ENCODE data around the gene CHEK1. TPM values are rescaled to one million over a fixed set of nuclear protein-coding genes. Genes with fewer than 3 reads are reported as not detected.

The CHEK1 gene
- total RNA-seq (2012; rRNA removed) (22.6 and 30.3 TPM in 2 replicates), polyA plus RNA-seq (2012; rRNA removed) (15.9 and 16.0 TPM in 2 replicates), Bru-seq, nascent RNA (percentile 67 among the genes with signal in this experiment), BruChase-seq, experiment 1, labeled RNA remaining after a 6-hour chase (percentile 61 among the genes with signal in this experiment), BruChase-seq, experiment 2, labeled RNA remaining after a 2-hour chase (percentile 66 among the genes with signal in this experiment)
- 2.7 and 6.0 TPM in 2 replicates for polyA plus RNA-seq (2012; cell fraction: cytosol; rRNA removed)
- polyA plus RNA-seq (2012; cell fraction: nucleus; rRNA removed; ENCODE audit: low replicate concordance) = 3.2 and 9.7 TPM in 2 replicates
- long read RNA-seq, partial matches to known transcripts = 1 of 2 reads
- long read RNA-seq, other reads (novel, unspliced or antisense) = 1 of 2 reads

- Histone ChIP-seq H3K18ac (ENCODE audit: low read depth, low read length) (peak within 1 kb of the TSS; percentile 90), H3K27me3 (ENCODE audit: control insufficient read depth, insufficient read depth, low read length) (no peaks in the 10 kb centered on the region), H3K36me3 (ENCODE audit: control insufficient read depth, insufficient read depth, low read length) (peaks cover 7% of the 10 kb centered on the region), H3K9ac (ENCODE audit: low read depth, low read length) (peak within 1 kb of the TSS; percentile 92), H3K56ac (ENCODE audit: extremely low read depth, insufficient read depth, low read length) (peak within 1 kb of the TSS; percentile 96), H3K27ac (ENCODE audit: insufficient read depth, low read length) (peak within 1 kb of the TSS; percentile 95), H2BK120ac (ENCODE audit: low read depth, low read length) (peak within 1 kb of the TSS; percentile 94), H3K4me3 (ENCODE audit: insufficient read depth, low read depth, low read length) (peak within 1 kb of the TSS; percentile 72), H3K4me2 (ENCODE audit: low read depth, low read length) (peak within 1 kb of the TSS; percentile 95), H4K8ac (ENCODE audit: low read depth in 2 of 2, low read length in 2 of 2) (peak within 1 kb of the TSS; percentile 91 to 99), H4K20me1 (ENCODE audit: insufficient read depth, low read length) (no peaks in the 10 kb centered on the region), H3K14ac (replicated peaks; ENCODE audit: low read depth, low read length) (peak within 1 kb of the TSS; percentile 99), H2AK9ac (replicated peaks; ENCODE audit: low read depth, low read length, poor library complexity) (peak within 1 kb of the TSS; percentile 99), H4K5ac (ENCODE audit: low read depth, low read length) (peak within 1 kb of the TSS; percentile 91), H3K79me1 (ENCODE audit: low read depth in 1 of 2, low read length in 2 of 2) (peaks cover 10 to 43% of the 10 kb centered on the region in 2 experiments; a peak in 3 of 4 replicates), H3K4ac (ENCODE audit: low read depth, low read length) (peak within 1 kb of the TSS; percentile 98), H2BK20ac (ENCODE audit: low read depth, low read length) (peak within 1 kb of the TSS; percentile 57), H2AK5ac (ENCODE audit: low read depth, low read length) (peak within 1 kb of the TSS; percentile 76), H3K9me1 (ENCODE audit: insufficient read depth, low read length) (0 out of 2 replicates have a peak, but pooled peaks cover 2% of the 10 kb centered on the region), H2BK15ac (ENCODE audit: low read depth, low read length) (peak within 1 kb of the TSS; percentile 26; the same call in 1 of the 3 replicates), H3K9me3 (ENCODE audit: control insufficient read depth, insufficient read depth, low read length) (no peaks in the 10 kb centered on the region), H2BK5ac (ENCODE audit: low read depth, low read length, poor library complexity, severe bottlenecking) (peak within 1 kb of the TSS; percentile 97), H3K23ac (ENCODE audit: low read depth, low read length) (peak within 1 kb of the TSS; percentile 95), H2AFZ (replicated peaks; ENCODE audit: low read length, poor library complexity) (peak within 1 kb of the TSS; percentile 98), H3K4me1 (ENCODE audit: control insufficient read depth, insufficient read depth, low read length) (peaks cover 8% of the 10 kb centered on the region), H4K91ac (ENCODE audit: insufficient read depth, low read depth, low read length) (peak within 1 kb of the TSS; percentile 96)
- WGBS, 2 experiments (ENCODE audit: extremely low coverage in 2 of 2, insufficient read length in 1 of 2) = no CpG with 5 or more reads among the region's 9 CpGs
- ChIA-PET POLR2A (ENCODE audit: unreplicated experiment) (interaction anchor here (0.5 to 1.2 kb wide), 2 partner anchors 14 to 278 kb away, joined by 4 read pairs; partner anchors contain the start of gene PUS3), CTCF (no interaction called here)
- intact Hi-C loops (cut with micrococcal nuclease) = no loop called here
- TF ChIP-seq CTCF (conservative IDR thresholded peaks at IDR 0.05; ENCODE audit: low read depth, low read length) = no peak
- TF ChIP-seq RFX5 (IDR thresholded peaks at IDR 0.05; ENCODE audit: low read depth, low read length) = no peak
- no peak for TF ChIP-seq NFE2L2 (IDR thresholded peaks at IDR 0.05; ENCODE audit: low read depth, low read length)
- no peak for TF ChIP-seq MAZ (IDR thresholded peaks at IDR 0.05; ENCODE audit: borderline replicate concordance, low read depth, low read length)
- no peak for TF ChIP-seq RAD21 (IDR thresholded peaks at IDR 0.05; ENCODE audit: low read length)
- no peak for TF ChIP-seq ELK1 (IDR thresholded peaks at IDR 0.05; ENCODE audit: borderline replicate concordance, low read depth, low read length)
- no peak for TF ChIP-seq MXI1 (IDR thresholded peaks at IDR 0.05; ENCODE audit: borderline replicate concordance, low read depth, low read length)
- TF ChIP-seq MAFK (IDR thresholded peaks at IDR 0.05; ENCODE audit: low read depth, low read length) = no peak
- no peak for TF ChIP-seq FOS (IDR thresholded peaks at IDR 0.05; ENCODE audit: low read depth, low read length)
- TF ChIP-seq POLR2A (IDR thresholded peaks at IDR 0.05; ENCODE audit: low read depth, low read length) = no peak
- TF ChIP-seq CEBPB (IDR thresholded peaks at IDR 0.05; ENCODE audit: low read depth, low read length) = no peak
- TF ChIP-seq SMC3 (IDR thresholded peaks at IDR 0.05; ENCODE audit: low read depth, low read length) = no peak
- no TSS peak for BruUV-seq (replicated peaks)
- dilution Hi-C loops (cut with HindIII; ENCODE audit: low sequenced_read_pairs, unreplicated experiment) = no loop called here
- ATAC-seq (ENCODE audit: low read depth) = no peak
- in situ Hi-C loops (cut with MboI; ENCODE audit: low sequenced_read_pairs) = loop anchor here (10.0 kb wide), 1 partner anchor 250 kb away; no protein-coding TSS in a partner anchor
- DNase-seq = no peak
Observed at GRCh38 chr11:125624756-125625213, at the start of gene CHEK1. Gene CHEK1 (plus strand): TSS chr11:125625163. CDS start chr11:125626769, 1,606 bp downstream.

Measured in IMR-90 (cell line).